PFSK-1 (cell line): ENCODE measurements around the gene NOL3.

Experiments
- FOXP2 ChIP-seq: optimal IDR thresholded peaks from 2 replicates; pipeline ENCODE3; 2011; ENCODE audit warnings: borderline replicate concordance, control low read depth, inconsistent platforms; ENCODE audit not compliant: insufficient read depth; ENCODE audit errors: extremely low read length, extremely low read depth
- POLR2AphosphoS5 ChIP-seq: IDR thresholded peaks from 2 replicates; pipeline ENCODE4 v1.6.1; 2012; ENCODE audit warnings: low read depth, mild to moderate bottlenecking, control low read depth, low read length, moderate library complexity
- REST ChIP-seq, 2 experiments: IDR thresholded peaks; 2 replicates each; pipeline versions ENCODE4 v1.6.1 to v1.8.0; 2011 to 2012; ENCODE audit warnings: low read depth in 2 of 2, low read length in 2 of 2, control low read depth in 1 of 2, inconsistent platforms in 1 of 2, mild to moderate bottlenecking in 1 of 2, moderate library complexity in 1 of 2; ENCODE audit not compliant: insufficient read depth in 1 of 2
- SIN3A ChIP-seq: IDR thresholded peaks from 2 replicates; pipeline ENCODE4 v1.6.1; 2012; ENCODE audit warnings: mild to moderate bottlenecking, low read length, moderate library complexity, borderline replicate concordance; ENCODE audit not compliant: insufficient read depth
- TAF1 ChIP-seq: IDR thresholded peaks from 2 replicates; pipeline ENCODE4 v1.6.1; 2012; ENCODE audit warnings: low read length, control low read depth, borderline replicate concordance; ENCODE audit not compliant: insufficient read depth

NOL3 gene

GRCh38 chr16:67166110-67166547, 4.2 kb upstream of the NOL3 start:
- TF ChIP-seq POLR2AphosphoS5 = no peak

GRCh38 chr16:67166598-67167168, 3.7 kb upstream of the NOL3 start:
- no peak for TF ChIP-seq POLR2AphosphoS5
- TF ChIP-seq REST (IDR thresholded peaks at IDR 0.05; ENCODE audit: insufficient read depth in 1 of 2, low read depth in 2 of 2, low read length in 2 of 2) = no peak
- no peak for TF ChIP-seq TAF1
- TF ChIP-seq SIN3A = no peak
- TF ChIP-seq FOXP2 = no peak

GRCh38 chr16:67167588-67167987, 2.8 kb upstream of the NOL3 start:
- no peak for TF ChIP-seq REST (IDR thresholded peaks at IDR 0.05; ENCODE audit: insufficient read depth in 1 of 2, low read depth in 2 of 2, low read length in 2 of 2)
- no peak for TF ChIP-seq POLR2AphosphoS5
- TF ChIP-seq FOXP2 = no peak

GRCh38 chr16:67169011-67169451, 1.3 kb upstream of the NOL3 start:
- peak in 1 of 2 experiments; percentile 60; a peak in 1 of 4 replicates for TF ChIP-seq REST (IDR thresholded peaks at IDR 0.05; ENCODE audit: insufficient read depth in 1 of 2, low read depth in 2 of 2, low read length in 2 of 2)
- no peak for TF ChIP-seq FOXP2

- no peak for TF ChIP-seq REST (IDR thresholded peaks at IDR 0.05; ENCODE audit: insufficient read depth in 1 of 2, low read depth in 2 of 2, low read length in 2 of 2)
- no peak for TF ChIP-seq SIN3A
- TF ChIP-seq TAF1 = no peak
Measured at GRCh38 chr16:67169642-67170167, 633 bp upstream of the NOL3 start.
